HT-29 (cell line): Measurements from ENCODE around the gene HRCT1. TPM values are rescaled to one million over a fixed set of nuclear protein-coding genes. Genes with fewer than 3 reads are reported as not detected.
A peak's percentile ranks its signal among the peaks of the same experiment; 100 is the strongest.
"Not testable (repeated sequence)": the region's sequence is repeated elsewhere in the genome, so short reads cannot be mapped to it uniquely, and the experiment has no call there.

ENCODE experiments used
- DNase-seq: peaks from one replicate; pipeline ENCODE4 v3.0.0-alpha.2; 2015; ENCODE audit warnings: low spot score
- total RNA-seq: library from RNA; depleted of rRNA; stranded (reverse); fragments of >200 nt; shearing (Covaris generic); gene quantifications from 2 replicates; pipeline ENCODE4 v1.2.3, GENCODE V29; 2014; rRNA removed

Gene HRCT1
- 4.1 and 7.7 TPM in 2 replicates for total RNA-seq

- peak; percentile 97 for DNase-seq
These were observed at the start of gene HRCT1 for GRCh38 chr9:35905912-35906679. HRCT1 (plus strand) TSS chr9:35906202; CDS start chr9:35906288, 86 bp downstream.

DNA sequence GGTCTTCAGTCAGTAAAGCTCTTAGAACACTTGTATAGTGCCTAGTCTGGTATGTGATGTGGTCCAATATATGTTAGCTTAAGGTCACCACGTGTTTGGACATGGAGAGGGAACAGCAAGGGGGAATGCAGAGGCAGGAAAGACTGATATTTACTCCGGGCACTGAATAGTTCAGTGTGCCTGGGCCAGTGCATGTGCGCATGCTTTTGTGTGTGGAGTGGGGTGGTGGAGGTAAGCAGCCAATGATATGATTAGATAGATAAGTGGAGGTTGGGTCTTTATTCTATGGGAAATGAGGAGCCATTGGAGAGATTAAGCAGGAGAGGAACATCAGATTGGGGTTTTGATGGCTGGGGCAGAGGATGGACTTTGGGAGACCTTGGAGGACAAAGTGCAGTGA, 49.8 kb upstream of the HRCT1 start:
- no peak for DNase-seq

GRCh38 chr9:35856882-35857281, 49.1 kb upstream of the HRCT1 start:
- DNase-seq = no peak

GRCh38 chr9:35858458-35858857, 47.5 kb upstream of the HRCT1 start:
- DNase-seq = no peak

- DNase-seq = peak; percentile 41
These were observed 46.6 kb upstream of the HRCT1 start for GRCh38 chr9:35859310-35859989.

GRCh38 chr9:35859990-35860339, 46.0 kb upstream of the HRCT1 start:
- DNase-seq = no peak

DNA sequence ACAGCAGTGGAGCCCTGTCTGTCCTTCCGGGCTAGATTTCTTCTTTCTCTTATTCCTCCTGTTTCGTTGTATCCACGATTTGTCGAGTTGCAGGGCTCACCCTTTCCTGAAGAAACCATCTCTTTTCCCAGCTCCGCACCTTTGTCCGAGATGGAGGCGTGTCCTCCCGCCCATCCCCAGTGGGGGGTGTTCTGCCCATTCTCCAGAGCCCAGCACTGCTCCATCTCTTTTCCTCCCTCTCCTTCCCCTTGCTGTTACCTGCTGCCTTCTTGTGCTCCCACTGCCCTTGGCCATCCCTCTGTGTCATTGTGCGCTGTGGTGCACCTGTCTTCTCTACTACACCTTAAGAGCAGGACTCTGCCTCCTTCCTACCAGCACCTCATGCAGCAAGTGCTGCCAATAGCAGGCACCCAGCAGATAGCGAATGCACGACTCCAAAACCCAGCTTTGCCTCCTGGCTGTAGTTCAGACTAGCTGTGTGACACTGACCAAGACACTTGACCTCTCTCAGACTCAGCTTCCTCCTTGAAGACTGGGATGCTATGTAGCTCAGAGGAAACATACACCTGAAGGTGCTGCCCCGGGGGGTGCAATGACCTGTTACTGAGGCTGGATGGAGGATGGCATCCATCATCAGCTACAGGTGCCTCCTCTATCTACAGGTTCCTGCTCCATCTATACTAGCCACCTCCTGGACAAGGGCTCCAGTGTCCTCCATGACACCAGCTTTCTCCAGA, 44.7 kb upstream of the HRCT1 start:
- no peak for DNase-seq

DNA sequence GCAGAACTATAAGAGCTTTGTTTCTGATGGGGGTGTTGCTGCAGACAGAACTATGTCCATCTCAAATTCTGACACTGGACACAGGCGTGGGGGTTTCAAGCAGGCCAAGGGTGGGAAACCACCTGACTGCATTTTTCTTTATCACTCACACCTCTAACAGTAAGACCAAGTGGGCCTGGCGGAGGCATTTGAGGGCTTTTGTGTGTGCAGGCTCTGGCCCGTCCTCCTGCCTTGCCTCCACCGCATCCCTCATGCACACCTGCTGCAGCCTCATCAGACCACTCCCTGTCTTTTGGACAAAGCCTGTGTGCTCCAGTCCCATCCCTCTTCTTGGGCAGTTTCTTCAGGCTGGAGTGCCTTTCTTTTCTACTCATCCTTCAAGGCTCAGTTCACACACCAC, 43.7 kb upstream of the HRCT1 start:
- DNase-seq = no peak

GRCh38 chr9:35863583-35863982, 42.4 kb upstream of the HRCT1 start:
- DNase-seq = no peak

- no peak for DNase-seq
These were observed 41.2 kb upstream of the HRCT1 start for GRCh38 chr9:35864695-35865255.

DNA sequence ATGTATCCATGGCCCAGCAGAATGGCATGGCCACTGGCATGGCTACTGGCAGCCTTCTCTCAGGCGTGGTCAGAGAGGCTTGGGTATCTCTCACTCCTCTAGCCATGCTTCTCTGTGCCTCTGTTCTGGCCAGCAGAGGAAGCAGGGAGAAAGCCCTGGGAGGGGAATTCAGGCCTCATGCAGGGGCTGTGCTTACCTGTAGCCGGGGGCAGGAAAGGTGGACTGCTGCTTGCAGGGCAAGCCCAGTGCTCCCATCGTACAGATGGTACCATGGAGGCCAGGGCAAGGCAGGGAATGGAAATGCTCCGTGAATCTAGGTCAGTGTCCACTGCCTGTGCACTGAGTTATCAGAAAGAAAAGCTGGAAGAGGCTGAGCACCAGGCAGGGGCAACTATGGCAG, 38.5 kb upstream of the HRCT1 start:
- DNase-seq = no peak

GRCh38 chr9:35868933-35869332, 37.1 kb upstream of the HRCT1 start:
- no peak for DNase-seq

DNA sequence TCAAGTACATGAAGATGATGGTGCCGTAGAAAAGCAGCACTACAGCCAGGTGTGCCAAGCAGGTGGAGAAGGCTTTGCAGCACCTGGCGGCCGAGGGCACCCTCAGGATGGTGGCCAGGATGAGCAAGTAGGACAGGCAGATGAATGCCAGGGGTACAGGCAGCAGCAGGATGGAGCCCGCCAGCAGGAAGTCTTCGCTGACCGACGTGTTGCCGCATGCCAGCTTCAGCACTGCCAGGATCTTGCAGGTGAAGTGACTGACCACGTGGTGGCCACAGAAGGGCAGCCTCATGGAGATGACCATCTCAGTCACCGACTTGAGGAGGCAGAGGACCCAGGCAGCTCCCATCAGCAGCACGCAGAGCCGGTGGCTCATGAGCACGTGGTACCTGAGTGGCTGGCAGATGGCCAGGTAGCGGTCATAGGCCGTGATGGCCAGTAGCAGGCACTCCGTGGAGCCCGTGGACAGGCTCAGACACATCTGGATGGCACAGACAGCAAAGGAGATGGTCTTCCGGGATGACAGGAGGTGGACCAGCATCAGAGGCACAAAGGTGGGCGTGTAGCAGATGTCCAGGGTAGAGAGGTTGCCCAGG, 36.3 kb upstream of the HRCT1 start:
- DNase-seq = no peak

GRCh38 chr9:35870351-35870923, 35.6 kb upstream of the HRCT1 start, which contains the start of gene OR13J1:
OR13J1 (minus strand) TSS chr9:35870401; CDS start chr9:35870401, 0 bp downstream.
- DNase-seq = no peak

DNA sequence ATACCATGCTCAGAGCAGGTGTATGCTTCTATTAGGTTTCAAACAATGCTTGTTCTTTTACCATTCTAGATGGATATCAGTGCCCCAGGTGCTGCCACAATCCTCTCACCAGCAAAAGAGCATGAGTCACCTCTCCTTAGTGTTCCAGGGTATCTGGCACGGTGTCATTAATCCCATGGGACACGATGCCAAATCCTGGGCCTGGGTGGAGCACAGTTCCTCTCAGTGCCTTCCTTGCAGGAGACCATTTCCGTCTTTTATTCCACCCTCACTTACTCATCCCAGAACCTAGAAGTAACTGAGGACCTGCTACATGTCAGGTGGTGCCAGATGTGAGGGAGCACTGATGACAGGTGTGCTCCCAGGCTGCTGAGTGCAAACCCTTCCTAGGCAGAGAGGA, 34.5 kb upstream of the HRCT1 start:
- peak; percentile 87 for DNase-seq

DNA sequence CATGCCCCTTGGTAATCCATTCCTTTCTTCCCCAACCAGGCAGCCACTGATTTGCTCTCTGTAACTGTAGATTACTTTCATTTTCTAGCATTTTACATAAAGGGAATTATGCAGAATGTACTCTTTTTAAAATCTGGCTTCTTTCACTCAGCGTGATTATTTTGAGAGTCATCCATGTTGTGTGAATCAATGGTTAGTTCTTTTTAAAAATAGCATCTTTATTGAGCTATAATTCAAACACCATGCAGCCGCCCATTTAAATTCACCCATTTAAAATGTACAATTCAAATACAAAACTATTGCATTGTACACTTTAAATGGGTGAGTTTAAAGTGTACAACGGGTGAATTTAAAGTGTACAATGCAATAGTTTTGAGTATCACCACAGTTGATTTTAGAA, 33.5 kb upstream of the HRCT1 start:
- no peak for DNase-seq

GRCh38 chr9:35882263-35882848, 23.6 kb upstream of the HRCT1 start:
- DNase-seq = peak; percentile 85

- DNase-seq = no peak
These were observed 23.0 kb upstream of the HRCT1 start for GRCh38 chr9:35882996-35883395.

DNA sequence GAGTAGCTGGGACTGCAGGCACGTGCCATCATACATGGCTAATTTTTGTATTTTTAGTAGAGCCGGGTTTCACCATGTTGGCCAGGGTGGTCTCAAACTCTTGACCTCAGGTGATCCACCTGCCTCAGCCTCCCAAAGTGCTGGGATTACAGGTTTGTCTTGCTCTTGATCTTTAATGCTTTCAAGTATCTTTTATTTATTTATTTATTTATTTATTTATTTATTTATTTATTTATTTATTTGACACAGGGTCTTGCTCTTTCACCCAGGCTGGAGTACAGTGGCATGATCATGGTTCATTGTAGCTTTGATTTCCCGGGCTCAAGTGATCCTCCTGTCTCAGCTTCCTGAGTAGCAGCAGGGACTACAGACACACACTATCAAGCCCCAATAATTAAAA, 21.1 kb upstream of the HRCT1 start:
- DNase-seq = not testable (repeated sequence)

DNA sequence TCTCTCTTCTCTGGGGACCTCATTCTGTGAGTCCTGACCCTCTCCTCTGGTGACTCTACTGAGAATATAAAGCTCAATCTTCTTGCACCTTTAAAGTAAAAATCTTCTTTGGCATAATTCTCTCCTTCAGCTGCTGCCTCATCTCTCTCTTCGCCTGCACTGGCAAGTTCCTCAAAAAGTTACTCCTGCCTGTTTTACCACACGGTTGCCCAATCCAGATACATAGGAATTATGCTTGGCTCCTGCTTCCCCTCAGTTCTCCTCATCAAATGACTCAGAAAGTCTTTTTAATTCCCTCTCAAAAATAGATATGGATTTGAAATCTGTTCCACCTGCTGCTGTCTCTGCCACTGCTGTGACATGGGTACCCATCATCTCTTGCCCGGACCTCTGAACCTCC, 14.4 kb upstream of the HRCT1 start:
- no peak for DNase-seq

DNA sequence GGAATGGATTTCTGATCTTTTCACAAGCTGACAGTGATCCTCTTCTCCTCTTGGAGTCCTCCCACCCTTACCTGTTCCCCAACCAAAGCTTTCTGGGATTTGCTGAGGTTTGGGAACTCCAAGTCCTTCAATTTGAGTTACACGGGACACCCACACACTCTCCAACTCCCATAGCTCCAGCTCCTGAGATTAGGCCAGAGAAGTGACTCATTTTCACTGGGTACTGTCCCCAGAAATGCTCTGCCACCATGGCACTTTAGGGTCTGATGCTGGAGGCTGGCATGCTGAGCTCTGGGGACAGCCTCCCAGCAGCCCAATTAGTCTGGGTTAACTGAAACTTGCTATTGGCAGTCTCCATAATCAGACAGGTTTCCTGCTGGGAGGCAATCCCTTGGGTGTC, 14.0 kb upstream of the HRCT1 start:
- DNase-seq = no peak
